ENCODE measurements around the gene F2.
"Not testable (repeated sequence)": the region's sequence is repeated elsewhere in the genome, so short reads cannot be mapped to it uniquely, and the experiment has no call there.

Gene F2

DNA sequence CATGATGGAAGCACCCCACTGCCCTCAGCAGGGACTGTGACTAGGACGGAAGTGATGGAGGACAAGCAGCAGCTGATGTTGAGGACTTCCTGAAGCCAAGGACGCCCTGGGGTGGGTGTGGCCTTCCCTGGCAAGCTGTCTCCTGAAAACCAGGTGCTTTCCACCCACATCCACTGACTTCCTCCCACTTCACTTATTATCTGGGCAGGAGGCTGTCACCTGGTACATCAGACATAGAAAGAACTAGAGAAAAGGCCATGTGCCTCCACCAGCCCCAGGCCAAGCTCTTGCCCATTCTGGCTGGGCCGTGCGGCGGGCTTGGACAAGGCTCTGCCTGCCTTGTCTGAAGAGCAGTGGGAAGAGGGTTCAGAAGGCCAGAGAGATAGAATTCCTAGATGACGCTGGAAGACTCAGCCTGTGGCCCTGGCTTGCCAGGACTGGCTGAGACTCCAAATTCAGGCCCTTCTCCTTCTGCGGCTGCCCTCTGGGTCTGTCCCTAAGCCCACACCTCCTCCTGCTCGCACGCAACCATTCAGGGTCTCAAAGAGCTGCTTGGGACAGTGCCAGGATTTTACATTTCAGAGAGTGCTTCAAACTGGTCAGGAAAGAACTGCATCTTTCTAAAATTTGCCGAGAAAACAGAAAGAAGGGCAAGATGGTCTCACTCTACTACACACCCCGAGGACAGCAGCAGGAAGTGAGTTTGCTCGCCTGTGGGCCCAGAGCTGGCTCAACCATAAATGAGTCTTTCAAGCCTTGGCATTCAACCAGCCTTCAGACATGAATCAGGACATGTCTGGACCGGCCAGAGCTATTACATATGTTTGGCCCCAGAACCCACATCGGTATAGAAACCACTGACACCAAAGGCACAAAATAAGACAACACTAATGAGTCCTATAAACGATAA, 31.9 kb upstream of the F2 start:
- no peak for DNase-seq (ENCODE audit: low read depth)

GRCh38 chr11:46690702-46691101, 28.3 kb upstream of the F2 start:
- DNase-seq (ENCODE audit: low read depth), result no peak

DNA sequence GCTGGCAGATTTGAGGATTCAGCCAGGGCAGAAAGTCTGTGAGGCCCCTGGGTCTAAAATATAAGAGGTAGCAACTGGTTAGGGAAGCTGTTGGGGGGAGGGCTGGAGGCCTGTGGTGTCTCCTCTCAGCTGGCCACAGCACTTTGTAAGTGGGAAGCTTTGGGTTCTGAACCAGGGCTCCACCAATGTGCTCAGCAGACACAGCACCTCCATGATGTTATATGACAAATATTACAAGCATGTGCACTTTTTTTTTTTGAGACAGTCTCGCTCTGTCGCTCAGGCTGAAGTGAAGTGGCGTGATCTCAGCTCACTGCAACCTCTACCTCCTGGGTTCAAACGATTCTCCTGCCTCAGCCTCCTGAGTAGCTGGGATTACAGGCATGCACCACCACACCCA, 26.6 kb upstream of the F2 start:
- DNase-seq (ENCODE audit: low read depth), result no peak

DNA sequence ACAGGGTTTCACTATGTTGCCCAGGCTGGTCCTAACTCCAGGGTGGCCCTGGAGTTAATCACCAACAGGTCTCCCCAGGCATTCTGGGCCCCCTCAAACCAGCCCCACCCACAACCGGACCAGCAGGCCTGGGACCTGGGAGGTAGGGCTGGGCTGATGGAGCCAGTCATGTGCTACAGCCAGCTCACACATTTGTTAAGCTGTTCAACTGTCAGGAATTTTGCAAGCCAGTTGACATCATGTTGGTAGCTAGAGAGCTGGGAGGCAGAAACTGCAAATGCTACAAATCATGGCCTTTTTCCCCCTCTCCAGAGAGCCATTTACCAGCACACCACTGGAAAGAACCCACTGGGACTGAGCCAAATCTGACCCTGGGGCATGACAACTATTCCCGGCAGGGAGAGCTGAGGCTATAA, 25.4 kb upstream of the F2 start:
- DNase-seq (ENCODE audit: low read depth), result no peak

- no peak for DNase-seq (ENCODE audit: low read depth)
These were observed 24.9 kb upstream of the F2 start for GRCh38 chr11:46694072-46694471.

- no peak for DNase-seq (ENCODE audit: low read depth)
These were observed 24.4 kb upstream of the F2 start for GRCh38 chr11:46694607-46695006.

DNA sequence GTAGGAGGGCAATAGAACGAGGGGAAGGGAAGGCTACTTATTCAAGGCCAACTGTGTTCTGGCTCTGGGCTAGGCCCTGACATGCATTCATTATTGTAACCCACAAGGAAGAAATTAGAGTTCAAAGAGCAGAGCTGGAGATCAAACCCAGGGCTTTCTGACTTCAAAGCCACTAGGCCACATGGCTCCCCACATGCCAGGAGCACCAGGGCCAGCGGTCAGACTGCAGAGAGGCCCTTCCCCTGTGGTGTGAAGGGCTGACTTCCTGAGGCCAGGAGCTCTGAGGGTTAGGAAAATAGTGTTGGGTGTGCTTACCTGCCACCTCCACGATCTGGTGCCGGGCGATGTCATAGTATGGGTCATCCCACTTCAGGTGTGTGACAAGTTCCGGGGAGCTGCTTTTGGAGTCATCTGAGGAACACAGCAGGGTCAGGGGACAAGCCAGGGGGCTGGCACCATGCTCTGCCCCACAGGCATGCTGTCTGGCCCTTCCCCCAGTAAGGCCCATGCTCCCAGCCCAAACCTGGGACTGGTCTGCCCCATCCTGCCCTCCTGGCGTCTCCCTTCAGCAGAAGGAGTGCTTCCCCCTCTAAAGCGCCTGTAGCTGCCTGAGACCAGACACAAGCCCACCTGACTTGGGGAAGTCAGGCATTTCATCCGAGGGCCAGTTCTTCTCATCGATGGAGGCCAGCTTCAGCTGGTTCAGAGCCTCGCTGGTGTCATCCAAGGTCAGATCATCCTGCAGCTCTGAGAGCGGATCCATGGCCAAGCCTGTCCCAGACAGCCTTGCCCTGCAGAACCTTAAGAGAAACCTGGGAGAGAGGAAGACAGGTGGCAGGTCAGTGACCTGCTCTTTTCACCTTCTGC, 23.4 kb upstream of the F2 start:
- no peak for DNase-seq (ENCODE audit: low read depth)

- DNase-seq (ENCODE audit: low read depth), result no peak
These were observed 22.8 kb upstream of the F2 start for GRCh38 chr11:46696212-46696558.

- DNase-seq (ENCODE audit: low read depth), result no peak
These were observed 21.7 kb upstream of the F2 start for GRCh38 chr11:46697303-46697702.

DNA sequence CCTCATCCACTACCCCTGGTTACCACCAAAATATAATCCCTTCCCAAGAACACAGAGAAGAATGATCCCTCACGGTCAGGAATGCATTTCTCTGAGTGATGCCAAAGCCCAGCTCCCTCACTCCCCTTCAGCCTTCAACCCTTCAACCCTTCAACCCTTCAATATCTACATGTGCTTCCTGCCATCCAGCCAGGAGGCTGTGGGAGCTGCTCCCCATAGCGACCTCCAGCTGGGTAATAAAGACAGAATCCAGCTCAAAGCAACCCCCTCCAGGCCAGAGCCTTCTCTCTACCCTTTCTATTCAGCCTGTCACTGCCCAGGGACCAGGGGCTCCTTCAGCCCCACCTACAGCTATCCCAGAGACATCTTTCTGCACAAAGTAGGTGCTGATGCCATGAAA, 21.3 kb upstream of the F2 start:
- DNase-seq (ENCODE audit: low read depth), result no peak

DNA sequence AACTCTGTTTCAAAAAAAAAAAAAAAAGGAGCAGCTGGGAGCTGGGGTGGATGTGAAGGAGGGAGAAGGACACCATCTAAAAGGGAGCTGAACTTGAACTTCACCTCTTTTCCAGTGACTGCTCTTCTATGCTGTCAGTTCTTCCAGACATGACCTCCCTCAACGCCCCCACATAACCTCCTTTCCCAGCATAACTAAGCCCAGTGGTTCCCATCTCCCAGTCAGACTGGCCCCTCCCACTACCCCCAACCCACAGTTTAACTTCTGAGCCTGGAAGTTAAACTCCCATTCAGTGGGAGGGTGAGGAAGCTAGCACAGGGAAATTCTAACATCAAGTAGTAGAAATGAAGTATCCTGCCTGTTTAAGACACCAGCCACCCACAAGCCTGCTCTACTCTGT, 20.4 kb upstream of the F2 start:
- DNase-seq (ENCODE audit: low read depth), result no peak

GRCh38 chr11:46700241-46701077, 18.6 kb upstream of the F2 start, which contains the start of the genes ARHGAP1 and ZNF408:
TSS of gene ARHGAP1 (minus strand) at chr11:46700619. CDS start at chr11:46696107, 4,512 bp downstream.
TSS of gene ZNF408 (plus strand) at chr11:46701031. CDS start at chr11:46701048, 17 bp downstream.
- DNase-seq (ENCODE audit: low read depth), result peak; percentile 91

- no peak for DNase-seq (ENCODE audit: low read depth)
These were observed 17.8 kb upstream of the F2 start for GRCh38 chr11:46701078-46701654.

- no peak for DNase-seq (ENCODE audit: low read depth)
These were observed 13.8 kb upstream of the F2 start for GRCh38 chr11:46705070-46705688.

DNA sequence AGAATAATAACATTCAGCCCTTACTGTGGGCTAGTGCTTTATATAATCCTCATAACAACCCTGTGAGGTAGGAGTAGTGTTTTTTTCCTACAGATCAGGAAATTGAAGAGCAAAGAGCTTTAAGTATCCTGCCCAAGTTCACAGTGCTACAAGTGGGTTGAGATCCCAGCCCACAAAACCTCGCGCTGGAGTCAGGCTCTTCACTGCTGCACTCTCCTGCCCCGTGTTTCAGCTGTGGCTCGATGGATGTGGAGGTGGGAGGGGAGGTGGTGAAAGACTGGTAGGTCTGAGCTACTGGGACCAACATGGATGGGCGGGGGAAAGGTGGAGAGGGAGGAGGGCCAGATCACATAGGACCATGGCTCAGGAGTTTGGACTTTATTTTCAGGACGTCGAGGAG, 12.1 kb upstream of the F2 start:
- no peak for DNase-seq (ENCODE audit: low read depth)

GRCh38 chr11:46709351-46709750, 9.7 kb upstream of the F2 start:
- not testable (repeated sequence) for DNase-seq (ENCODE audit: low read depth)

- DNase-seq (ENCODE audit: low read depth), result no peak
These were observed 8.2 kb upstream of the F2 start for GRCh38 chr11:46710821-46711269.

DNA sequence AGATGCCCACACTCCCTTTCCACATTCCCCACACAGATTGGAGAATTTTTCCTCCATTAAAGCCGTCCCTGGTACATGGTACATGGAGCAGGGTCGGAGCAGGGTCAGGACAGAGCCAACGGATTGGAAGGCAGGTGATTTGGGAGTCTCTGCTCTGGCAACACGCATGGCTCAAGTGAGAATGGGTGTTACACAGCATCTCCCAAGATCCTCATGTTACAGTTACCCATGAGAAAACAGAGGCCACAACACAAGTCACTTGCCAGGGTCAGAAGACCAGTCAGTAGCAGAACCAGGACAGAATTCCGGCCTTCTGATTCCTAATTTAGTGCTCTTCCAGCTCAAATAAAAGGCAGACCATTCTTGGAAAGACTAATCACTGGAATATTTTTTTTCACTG, 7.7 kb upstream of the F2 start:
- no peak for DNase-seq (ENCODE audit: low read depth)

- DNase-seq (ENCODE audit: low read depth), result no peak
These were observed 6.0 kb upstream of the F2 start for GRCh38 chr11:46712874-46713576.

DNA sequence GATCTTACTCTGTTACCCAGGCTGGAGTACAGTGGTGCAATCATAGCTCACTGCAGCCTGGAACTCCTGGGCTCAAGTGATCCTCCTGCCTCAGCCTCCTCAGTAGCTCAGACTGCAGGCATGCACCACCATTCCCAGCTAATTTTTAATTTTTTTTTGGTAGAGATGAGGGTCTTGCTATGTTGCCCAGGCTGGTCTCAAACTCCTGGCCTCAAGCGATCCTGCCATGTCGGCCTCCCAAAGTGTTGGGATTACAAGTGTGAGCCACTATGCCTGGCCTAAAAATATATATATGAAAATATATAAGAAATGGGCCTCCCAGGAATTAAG, 1.2 kb upstream of the F2 start:
- not testable (repeated sequence) for DNase-seq (ENCODE audit: low read depth)

All from CMK (cell line).